ENCODE measurements around the gene FAM219A.

Gene FAM219A

GRCh38 chr9:34502891-34503290, 44.5 kb upstream of the FAM219A start:
- TF ChIP-seq CTCF (IDR thresholded peaks at IDR 0.05; ENCODE audit: insufficient read depth, low read depth, low read length, missing control alignments), result no peak
- H3K4me3 ChIP-seq (ENCODE audit: low read length), result no peak overlapping the region
- DNase-seq (ENCODE audit: low read depth), result no peak

GRCh38 chr9:34502471-34502870, 44.1 kb upstream of the FAM219A start:
- no peak overlapping the region for H3K4me3 ChIP-seq (ENCODE audit: low read length)
- no peak for DNase-seq (ENCODE audit: low read depth)

DNA sequence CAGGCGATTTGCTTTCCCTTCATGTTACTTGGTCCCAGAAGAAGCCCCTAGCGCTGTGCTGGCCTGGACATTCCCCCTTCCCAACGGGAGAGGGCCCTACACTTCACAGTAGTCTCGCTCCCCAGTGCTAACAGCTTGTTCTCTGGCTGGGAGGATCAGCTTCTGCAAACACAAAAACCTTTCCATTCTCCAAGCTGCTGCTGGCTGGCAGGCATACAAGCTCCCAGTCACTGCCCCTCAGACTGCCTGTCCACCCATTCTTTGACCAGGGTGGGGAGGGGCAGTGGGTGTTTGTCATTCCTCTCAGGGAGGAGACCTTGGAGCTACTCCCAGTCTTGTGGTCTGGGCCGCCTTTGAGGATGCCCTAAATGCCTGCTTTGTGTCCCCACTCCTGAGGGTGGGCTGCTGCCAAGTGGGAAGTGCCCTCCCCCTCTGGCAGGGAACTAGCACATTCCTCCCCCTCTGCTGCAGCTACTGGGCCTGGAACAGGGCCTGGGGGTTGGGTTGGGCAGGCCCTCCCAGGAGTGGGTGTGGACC, 43.6 kb upstream of the FAM219A start:
- no peak overlapping the region for H3K4me3 ChIP-seq (ENCODE audit: low read length)
- TF ChIP-seq CTCF (IDR thresholded peaks at IDR 0.05; ENCODE audit: insufficient read depth, low read depth, low read length, missing control alignments), result no peak
- DNase-seq (ENCODE audit: low read depth), result peak; percentile 11

More at GRCh38 chr9:34502471-34502870, 44.1 kb upstream of the FAM219A start:
- TF ChIP-seq CTCF (IDR thresholded peaks at IDR 0.05; ENCODE audit: insufficient read depth, low read depth, low read length, missing control alignments), result no peak

DNA sequence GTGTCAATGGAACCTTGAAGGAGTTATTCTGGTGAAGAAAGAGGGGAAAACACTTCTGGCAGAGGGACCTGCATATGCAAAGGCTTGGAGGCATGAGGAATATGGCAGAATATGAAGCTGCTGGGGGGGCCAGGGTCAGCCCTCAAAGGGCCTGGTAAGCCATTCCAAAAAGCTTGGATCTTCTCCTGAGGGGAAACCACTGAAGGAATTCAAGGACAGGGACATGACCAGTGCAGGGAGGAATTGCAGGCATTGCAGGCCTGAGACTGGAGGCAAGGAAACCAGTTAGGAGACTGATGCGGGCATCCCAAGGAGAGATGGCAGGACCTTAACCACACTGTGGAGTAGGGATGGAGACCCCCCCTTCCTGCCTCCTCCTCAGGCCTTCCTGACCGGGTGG, 43.0 kb upstream of the FAM219A start:
- no peak overlapping the region for H3K4me3 ChIP-seq (ENCODE audit: low read length)
- no peak for DNase-seq (ENCODE audit: low read depth)
- TF ChIP-seq CTCF (IDR thresholded peaks at IDR 0.05; ENCODE audit: insufficient read depth, low read depth, low read length, missing control alignments), result no peak

DNA sequence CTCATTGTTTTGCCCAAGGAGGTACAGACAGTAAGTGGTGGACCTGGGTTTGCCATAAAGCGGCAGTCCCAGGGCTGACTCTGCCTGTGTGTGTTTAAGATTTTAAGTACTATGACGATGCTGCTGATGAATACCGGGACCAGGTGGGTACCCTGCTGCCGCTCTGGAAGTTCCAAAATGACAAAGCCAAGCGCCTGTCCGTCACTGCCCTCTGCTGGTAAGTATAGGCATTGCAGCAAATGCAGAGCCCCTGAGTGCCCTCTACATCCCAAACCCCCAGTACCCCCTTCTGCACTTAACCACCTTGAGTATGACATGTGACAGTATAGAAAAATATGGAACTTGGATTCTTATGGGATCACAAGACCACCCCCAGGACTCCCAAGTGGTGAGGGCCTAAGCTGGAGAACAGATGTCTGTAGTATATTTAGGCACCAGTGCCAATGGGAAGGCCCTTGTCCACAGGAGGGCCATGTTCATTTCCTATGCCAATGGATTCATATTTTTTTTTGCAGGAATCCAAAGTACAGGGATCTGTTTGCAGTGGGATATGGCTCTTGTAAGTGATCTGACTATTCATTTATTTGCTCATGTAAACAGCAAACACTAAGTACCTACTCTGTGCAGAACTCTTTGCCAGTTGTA, 42.4 kb upstream of the FAM219A start:
- TF ChIP-seq CTCF (IDR thresholded peaks at IDR 0.05; ENCODE audit: insufficient read depth, low read depth, low read length, missing control alignments), result peak; percentile 99
- H3K4me3 ChIP-seq (ENCODE audit: low read length), result no peak overlapping the region
- peak; percentile 56 for DNase-seq (ENCODE audit: low read depth)

DNA sequence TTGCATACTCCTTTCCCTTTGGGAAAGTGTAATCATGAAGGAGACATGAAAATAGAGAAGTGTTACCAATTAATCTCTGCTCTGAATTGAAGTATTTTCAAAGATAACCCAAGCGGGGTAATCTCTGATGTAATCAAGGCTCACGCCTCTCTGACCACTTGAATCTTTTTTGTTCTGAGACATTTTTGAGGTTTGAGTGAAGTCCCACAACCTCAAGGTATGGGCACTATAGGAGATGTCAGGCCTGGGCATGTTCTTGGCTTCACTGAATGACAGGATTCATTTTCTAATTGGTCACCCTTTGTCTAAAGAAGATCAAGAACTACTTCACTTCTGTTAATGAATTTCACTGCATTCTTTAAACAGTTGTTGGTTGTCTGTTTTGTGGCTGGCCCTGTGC, 40.7 kb upstream of the FAM219A start:
- peak; percentile 51 for DNase-seq (ENCODE audit: low read depth)
- H3K4me3 ChIP-seq (ENCODE audit: low read length), result no peak overlapping the region
- TF ChIP-seq CTCF (IDR thresholded peaks at IDR 0.05; ENCODE audit: insufficient read depth, low read depth, low read length, missing control alignments), result no peak

DNA sequence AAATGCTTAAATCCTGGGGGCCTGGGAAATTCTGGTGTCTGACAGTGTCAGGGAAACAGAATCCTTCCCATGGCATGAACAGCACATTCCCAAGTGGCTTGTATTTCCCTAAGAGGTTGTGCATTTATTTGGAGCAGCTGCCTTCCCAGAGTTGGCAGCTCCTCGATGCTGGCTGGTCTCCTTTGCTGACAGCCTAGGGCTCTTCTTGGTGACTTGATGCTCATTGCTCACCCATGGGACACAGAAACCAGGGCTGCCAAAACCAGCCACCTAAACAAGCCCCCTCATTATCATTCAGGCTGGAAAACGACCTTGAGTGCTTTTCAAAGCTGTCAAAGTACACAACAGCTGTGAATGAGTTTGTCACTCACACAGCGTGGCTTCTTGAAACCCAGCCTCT, 40.2 kb upstream of the FAM219A start:
- no peak overlapping the region for H3K4me3 ChIP-seq (ENCODE audit: low read length)
- no peak for TF ChIP-seq CTCF (IDR thresholded peaks at IDR 0.05; ENCODE audit: insufficient read depth, low read depth, low read length, missing control alignments)
- DNase-seq (ENCODE audit: low read depth), result no peak
